Cardiac fibroblast (primary cell): Measurements from ENCODE around the gene ZBED4.

Experiments
- DNase-seq, 2 donors: peaks; one replicate each; pipeline versions ENCODE4 v3.0.0 to v3.0.0-alpha.2; 2010; ENCODE audit warnings: low read depth in 2 of 2
- H3K4me3 ChIP-seq, 2 donors: replicated peaks in 1 of 2; 1 replicate in 1 of 2; 2 replicates in 1 of 2; pipeline ENCODE4 v1.5.1; 2011; ENCODE audit warnings: low read depth in 2 of 2, low read length in 2 of 2, mild to moderate bottlenecking in 2 of 2, moderate library complexity in 1 of 2
- TF ChIP-seq, protein P1 (sequence below): IDR thresholded peaks from one replicate; pipeline ENCODE4 v1.5.1; 2011; ENCODE audit warnings: low read depth, mild to moderate bottlenecking, low read length, inconsistent platforms

Gene ZBED4

GRCh38 chr22:49914256-49914655 lies 60.6 kb downstream of the ZBED4 start:
- no peak for DNase-seq
- no peak overlapping the region for H3K4me3 ChIP-seq
- TF ChIP-seq, protein P1, sequence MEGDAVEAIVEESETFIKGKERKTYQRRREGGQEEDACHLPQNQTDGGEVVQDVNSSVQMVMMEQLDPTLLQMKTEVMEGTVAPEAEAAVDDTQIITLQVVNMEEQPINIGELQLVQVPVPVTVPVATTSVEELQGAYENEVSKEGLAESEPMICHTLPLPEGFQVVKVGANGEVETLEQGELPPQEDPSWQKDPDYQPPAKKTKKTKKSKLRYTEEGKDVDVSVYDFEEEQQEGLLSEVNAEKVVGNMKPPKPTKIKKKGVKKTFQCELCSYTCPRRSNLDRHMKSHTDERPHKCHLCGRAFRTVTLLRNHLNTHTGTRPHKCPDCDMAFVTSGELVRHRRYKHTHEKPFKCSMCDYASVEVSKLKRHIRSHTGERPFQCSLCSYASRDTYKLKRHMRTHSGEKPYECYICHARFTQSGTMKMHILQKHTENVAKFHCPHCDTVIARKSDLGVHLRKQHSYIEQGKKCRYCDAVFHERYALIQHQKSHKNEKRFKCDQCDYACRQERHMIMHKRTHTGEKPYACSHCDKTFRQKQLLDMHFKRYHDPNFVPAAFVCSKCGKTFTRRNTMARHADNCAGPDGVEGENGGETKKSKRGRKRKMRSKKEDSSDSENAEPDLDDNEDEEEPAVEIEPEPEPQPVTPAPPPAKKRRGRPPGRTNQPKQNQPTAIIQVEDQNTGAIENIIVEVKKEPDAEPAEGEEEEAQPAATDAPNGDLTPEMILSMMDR: no peak

- no peak for DNase-seq
- no peak overlapping the region for H3K4me3 ChIP-seq
- TF ChIP-seq, protein P1: no peak
Measured at GRCh38 chr22:49915610-49916009, 62.0 kb downstream of the ZBED4 start.

- no peak for DNase-seq
- TF ChIP-seq, protein P1: no peak
- H3K4me3 ChIP-seq: no peak overlapping the region
Measured at GRCh38 chr22:49916831-49917230, 63.2 kb downstream of the ZBED4 start.

- peak; percentile 97 to 99 for DNase-seq
- H3K4me3 ChIP-seq: peak within 1 kb of the TSS; percentile 80 to 90
- TF ChIP-seq, protein P1: no peak
Measured at GRCh38 chr22:49917974-49918910, 64.6 kb downstream of the ZBED4 start, which contains the start of the genes ALG12 and CRELD2. TSS of gene ALG12 (minus strand) at chr22:49918438. CDS start at chr22:49913765, 4,673 bp downstream. TSS of gene CRELD2 (plus strand) at chr22:49918634. CDS start at chr22:49918770, 136 bp downstream.

GRCh38 chr22:49918911-49919881 lies 65.6 kb downstream of the ZBED4 start:
- peak overlapping the region; percentile 74 to 83 for H3K4me3 ChIP-seq
- DNase-seq: no peak
- TF ChIP-seq, protein P1: no peak

DNA sequence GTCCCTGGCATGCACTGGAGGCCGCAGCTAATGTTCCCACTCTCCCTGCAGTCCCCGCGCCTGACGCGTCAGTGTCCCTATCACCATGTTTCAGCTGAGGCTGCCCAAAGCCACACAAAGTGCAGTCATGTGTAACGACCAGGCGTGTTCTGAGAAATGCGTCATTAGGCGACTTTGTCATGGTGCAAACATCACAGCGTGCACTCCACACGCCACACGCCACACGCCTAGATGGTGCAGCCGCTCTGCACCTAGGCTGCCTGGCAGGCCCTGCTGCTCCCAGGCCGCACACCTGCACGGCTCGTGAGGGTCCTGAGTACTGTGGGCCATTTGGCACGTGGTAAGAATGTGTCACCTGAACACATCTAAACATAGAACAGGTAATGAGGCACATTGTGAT lies 67.2 kb downstream of the ZBED4 start:
- TF ChIP-seq, protein P1: no peak
- H3K4me3 ChIP-seq: no peak overlapping the region
- no peak for DNase-seq
